ENCODE measurements around the gene ZC3H18. TPM values are rescaled to one million over a fixed set of nuclear protein-coding genes. Genes with fewer than 3 reads are reported as not detected.

The ZC3H18 gene
- total and polyA plus RNA-seq, 2 experiments from 2014 or later: 30.0 to 40.7 TPM

- TF ChIP-seq REST (IDR thresholded peaks at IDR 0.05; ENCODE audit: unreplicated experiment): no peak
- TF ChIP-seq EZH2 (IDR thresholded peaks at IDR 0.05; ENCODE audit: low read depth, unreplicated experiment): no peak
Measured at GRCh38 chr16:88665570-88665969, 95.4 kb downstream of the ZC3H18 start (continued).

GRCh38 chr16:88667461-88667860, 97.3 kb downstream of the ZC3H18 start:
- no peaks in the 10 kb centered on the region for H3K9me2 ChIP-seq (ENCODE audit: insufficient read depth)
- no peak overlapping the region for H3K4me2 ChIP-seq
- H3K4me3 ChIP-seq: no peak overlapping the region
- no peaks in the 10 kb centered on the region for H3K36me3 ChIP-seq (ENCODE audit: insufficient read depth)
- no peak overlapping the region for H2AFZ ChIP-seq
- ATAC-seq (no peak), DNase-seq (ENCODE audit: low spot score) (no peak)
- Mint-ChIP-seq H3K4me1 (peaks cover 6% of the 10 kb centered on the region; the same call in 2 of the 3 replicates), H3K27ac (no peak overlapping the region; the same call in 1 of the 2 replicates), H3K27me3 (ENCODE audit: insufficient read depth, low read depth, poor library complexity) (peaks cover 20% of the 10 kb centered on the region), H3K36me3 (ENCODE audit: low read depth) (peaks cover 18% of the 10 kb centered on the region), H3K9me3 (peaks cover 14% of the 10 kb centered on the region), H3K4me3 (no peak overlapping the region; the same call in 2 of the 3 replicates)
- no peak overlapping the region; the same call in 1 of the 2 replicates for H3K27ac ChIP-seq (ENCODE audit: low read depth)
- peaks cover 20% of the 10 kb centered on the region for H3K79me2 ChIP-seq (replicated peaks; ENCODE audit: insufficient read depth)
- H3K4me1 ChIP-seq (ENCODE audit: insufficient read depth): peaks cover 6% of the 10 kb centered on the region
- no peaks in the 10 kb centered on the region for H3K27me3 ChIP-seq (ENCODE audit: insufficient read depth)
- no peaks in the 10 kb centered on the region for H4K20me1 ChIP-seq (replicated peaks; ENCODE audit: insufficient read depth)
- H3F3A ChIP-seq (replicated peaks; ENCODE audit: low read depth): 0 out of 2 replicates have a peak, but pooled peaks cover 13% of the 10 kb centered on the region
- TF ChIP-seq POLR2AphosphoS5 (IDR thresholded peaks at IDR 0.05; ENCODE audit: low read depth): no peak
- TF ChIP-seq ZNF331 (CRISPR knock-in tag; IDR thresholded peaks at IDR 0.05; ENCODE audit: low read depth): no peak
- no peak for TF ChIP-seq ZNF114 (CRISPR knock-in tag; IDR thresholded peaks at IDR 0.05)
- no peak for TF ChIP-seq CREB1 (CRISPR knock-in tag; IDR thresholded peaks at IDR 0.05; ENCODE audit: low read depth)
- TF ChIP-seq ETS1 (IDR thresholded peaks at IDR 0.05): no peak
- TF ChIP-seq EZH2 (IDR thresholded peaks at IDR 0.05; ENCODE audit: low read depth, unreplicated experiment): no peak
- no peak for TF ChIP-seq ZNF462 (CRISPR knock-in tag; IDR thresholded peaks at IDR 0.05)
- peak in 1 of 2 experiments; percentile 18; a peak in 1 of 4 replicates for TF ChIP-seq CTCF (conservative IDR thresholded peaks at IDR 0.05; ENCODE audit: low read depth in 2 of 2)
